Renal pelvis (tissue), 4 donors: ENCODE measurements around the gene PPP1R14C. TPM values are rescaled to one million over a fixed set of nuclear protein-coding genes. Genes with fewer than 3 reads are reported as not detected.
"Not testable (repeated sequence)": the region's sequence is repeated elsewhere in the genome, so short reads cannot be mapped to it uniquely, and the experiment has no call there.

ENCODE experiments used
- DNase-seq: peaks from one replicate; pipeline ENCODE4 v3.0.0-alpha.2; 2013
- polyA plus RNA-seq, 3 donors: library from polyadenylated mRNA; unstranded; fragments of 120-200 nt; gene quantifications; one replicate each; pipeline ENCODE4 v1.2.1, GENCODE V29; 2013; ENCODE audit not compliant: insufficient read length in 3 of 3

PPP1R14C gene
- polyA plus RNA-seq, 3 donors, result 22.9 to 25.7 (median 25.5) TPM

- DNase-seq, result no peak
Measured at GRCh38 chr6:150211700-150212511, 69.1 kb downstream of the PPP1R14C start.

GRCh38 chr6:150212778-150213177 lies 69.9 kb downstream of the PPP1R14C start:
- no peak for DNase-seq

GRCh38 chr6:150213301-150213700 lies 70.5 kb downstream of the PPP1R14C start:
- DNase-seq, result no peak

- DNase-seq, result no peak
Measured at GRCh38 chr6:150214310-150214709, 71.5 kb downstream of the PPP1R14C start.

- no peak for DNase-seq
Measured at GRCh38 chr6:150220634-150221551, 78.0 kb downstream of the PPP1R14C start.

GRCh38 chr6:150224820-150225219 lies 82.0 kb downstream of the PPP1R14C start:
- no peak for DNase-seq

- DNase-seq, result no peak
Measured at GRCh38 chr6:150227281-150227680, 84.4 kb downstream of the PPP1R14C start.

- peak; percentile 40 for DNase-seq
Measured at GRCh38 chr6:150228072-150228733, 85.4 kb downstream of the PPP1R14C start.

- peak; percentile 29 for DNase-seq
Measured at GRCh38 chr6:150229436-150230163, 86.8 kb downstream of the PPP1R14C start.

GRCh38 chr6:150230164-150230561 lies 87.3 kb downstream of the PPP1R14C start:
- no peak for DNase-seq

- DNase-seq, result no peak
Measured at GRCh38 chr6:150230832-150231524, 88.1 kb downstream of the PPP1R14C start.

- no peak for DNase-seq
Measured at GRCh38 chr6:150231525-150231850, 88.6 kb downstream of the PPP1R14C start.

GRCh38 chr6:150233843-150234269 lies 91.0 kb downstream of the PPP1R14C start:
- DNase-seq, result no peak

- DNase-seq, result no peak
Measured at GRCh38 chr6:150235218-150235617, 92.4 kb downstream of the PPP1R14C start.

GRCh38 chr6:150236114-150236513 lies 93.3 kb downstream of the PPP1R14C start:
- no peak for DNase-seq

GRCh38 chr6:150236544-150236943 lies 93.7 kb downstream of the PPP1R14C start:
- DNase-seq, result peak; percentile 45

GRCh38 chr6:150237626-150238025 lies 94.8 kb downstream of the PPP1R14C start:
- DNase-seq, result no peak

- DNase-seq, result no peak
Measured at GRCh38 chr6:150238336-150238741, 95.5 kb downstream of the PPP1R14C start.

- DNase-seq, result no peak
Measured at GRCh38 chr6:150238846-150239407, 96.1 kb downstream of the PPP1R14C start.

- not testable (repeated sequence) for DNase-seq
Measured at GRCh38 chr6:150241756-150242155, 98.9 kb downstream of the PPP1R14C start.
